ENCODE results near the gene HTR6. TPM values are rescaled to one million over a fixed set of nuclear protein-coding genes. Genes with fewer than 3 reads are reported as not detected.

Gene HTR6
- total RNA-seq, 1 experiment from 2014 or later = not detected

GRCh38 chr1:19623523-19623922, 41.2 kb upstream of the HTR6 start:
- Histone ChIP-seq H3K79me2 (ENCODE audit: low read depth) (peaks cover 7% of the 10 kb centered on the region; the same call in 1 of the 2 replicates), H3K27ac (no peak overlapping the region), H3K27me3 (ENCODE audit: insufficient read depth, low read depth) (no peaks in the 10 kb centered on the region), H3K4me1 (replicated peaks; ENCODE audit: insufficient read depth) (no peaks in the 10 kb centered on the region), H3K4me2 (no peak overlapping the region), H3K4me3 (no peak overlapping the region), H2AFZ (no peak overlapping the region), H3K36me3 (ENCODE audit: low read depth) (no peaks in the 10 kb centered on the region), H3K9me3 (ENCODE audit: insufficient read depth, low read depth) (no peaks in the 10 kb centered on the region), H4K20me1 (ENCODE audit: insufficient read depth) (no peaks in the 10 kb centered on the region), H3K9me2 (ENCODE audit: insufficient read depth) (no peaks in the 10 kb centered on the region), H3F3A (ENCODE audit: insufficient read depth, low read depth) (no peaks in the 10 kb centered on the region)
- TF ChIP-seq EZH2 (IDR thresholded peaks at IDR 0.05; ENCODE audit: low read depth) = no peak
- TF ChIP-seq, protein P1, sequence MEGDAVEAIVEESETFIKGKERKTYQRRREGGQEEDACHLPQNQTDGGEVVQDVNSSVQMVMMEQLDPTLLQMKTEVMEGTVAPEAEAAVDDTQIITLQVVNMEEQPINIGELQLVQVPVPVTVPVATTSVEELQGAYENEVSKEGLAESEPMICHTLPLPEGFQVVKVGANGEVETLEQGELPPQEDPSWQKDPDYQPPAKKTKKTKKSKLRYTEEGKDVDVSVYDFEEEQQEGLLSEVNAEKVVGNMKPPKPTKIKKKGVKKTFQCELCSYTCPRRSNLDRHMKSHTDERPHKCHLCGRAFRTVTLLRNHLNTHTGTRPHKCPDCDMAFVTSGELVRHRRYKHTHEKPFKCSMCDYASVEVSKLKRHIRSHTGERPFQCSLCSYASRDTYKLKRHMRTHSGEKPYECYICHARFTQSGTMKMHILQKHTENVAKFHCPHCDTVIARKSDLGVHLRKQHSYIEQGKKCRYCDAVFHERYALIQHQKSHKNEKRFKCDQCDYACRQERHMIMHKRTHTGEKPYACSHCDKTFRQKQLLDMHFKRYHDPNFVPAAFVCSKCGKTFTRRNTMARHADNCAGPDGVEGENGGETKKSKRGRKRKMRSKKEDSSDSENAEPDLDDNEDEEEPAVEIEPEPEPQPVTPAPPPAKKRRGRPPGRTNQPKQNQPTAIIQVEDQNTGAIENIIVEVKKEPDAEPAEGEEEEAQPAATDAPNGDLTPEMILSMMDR (conservative IDR thresholded peaks at IDR 0.05) = no peak
- CTCF ChIA-PET = no interaction called here
- BruUV-seq (replicated peaks) = no TSS peak
- DNase-seq = no peak
- POLR2A ChIA-PET (ENCODE audit: unreplicated experiment) = no interaction called here
- intact Hi-C loops (cut with micrococcal nuclease; ENCODE audit: unreplicated experiment) = no loop called here

GRCh38 chr1:19625291-19625937, 39.3 kb upstream of the HTR6 start:
- H3K79me2 ChIP-seq (ENCODE audit: low read depth) = no peaks in the 10 kb centered on the region; the same call in 1 of the 2 replicates
- no peak overlapping the region for H3K27ac ChIP-seq
- H2AFZ ChIP-seq = no peak overlapping the region
- BruUV-seq (replicated peaks) = no TSS peak
- no peaks in the 10 kb centered on the region for H3K36me3 ChIP-seq (ENCODE audit: low read depth)
- no peak overlapping the region for H3K4me2 ChIP-seq
- H4K20me1 ChIP-seq (ENCODE audit: insufficient read depth) = no peaks in the 10 kb centered on the region
- DNase-seq = no peak
- ChIA-PET POLR2A (ENCODE audit: unreplicated experiment) (no interaction called here), CTCF (no interaction called here)
- TF ChIP-seq EZH2 (IDR thresholded peaks at IDR 0.05; ENCODE audit: low read depth) = no peak
- TF ChIP-seq, protein P1 (conservative IDR thresholded peaks at IDR 0.05) = no peak
- H3K9me3 ChIP-seq (ENCODE audit: insufficient read depth, low read depth) = no peaks in the 10 kb centered on the region
- H3F3A ChIP-seq (ENCODE audit: insufficient read depth, low read depth) = no peaks in the 10 kb centered on the region
- no peaks in the 10 kb centered on the region for H3K27me3 ChIP-seq (ENCODE audit: insufficient read depth, low read depth)
- H3K9me2 ChIP-seq (ENCODE audit: insufficient read depth) = no peaks in the 10 kb centered on the region
- intact Hi-C loops (cut with micrococcal nuclease; ENCODE audit: unreplicated experiment) = no loop called here
- H3K4me3 ChIP-seq = no peak overlapping the region
- H3K4me1 ChIP-seq (replicated peaks; ENCODE audit: insufficient read depth) = no peaks in the 10 kb centered on the region

- H3K27ac ChIP-seq = no peak overlapping the region
- H3K27me3 ChIP-seq (ENCODE audit: insufficient read depth, low read depth) = no peaks in the 10 kb centered on the region
- no peak for DNase-seq
- 0 out of 2 replicates have a peak, but pooled peaks cover 3% of the 10 kb centered on the region for H3F3A ChIP-seq (ENCODE audit: insufficient read depth, low read depth)
- H3K9me3 ChIP-seq (ENCODE audit: insufficient read depth, low read depth) = no peaks in the 10 kb centered on the region
- H4K20me1 ChIP-seq (ENCODE audit: insufficient read depth) = no peaks in the 10 kb centered on the region
- H3K4me1 ChIP-seq (replicated peaks; ENCODE audit: insufficient read depth) = no peaks in the 10 kb centered on the region
- no peak overlapping the region for H2AFZ ChIP-seq
- intact Hi-C loops (cut with micrococcal nuclease; ENCODE audit: unreplicated experiment) = no loop called here
- CTCF ChIA-PET = no interaction called here
- H3K4me2 ChIP-seq = no peak overlapping the region
- POLR2A ChIA-PET (ENCODE audit: unreplicated experiment) = no interaction called here
- no peaks in the 10 kb centered on the region for H3K79me2 ChIP-seq (ENCODE audit: low read depth)
- H3K36me3 ChIP-seq (ENCODE audit: low read depth) = no peaks in the 10 kb centered on the region
- H3K9me2 ChIP-seq (ENCODE audit: insufficient read depth) = no peaks in the 10 kb centered on the region
- no peak overlapping the region for H3K4me3 ChIP-seq
- no TSS peak for BruUV-seq (replicated peaks)
- TF ChIP-seq, protein P1 (conservative IDR thresholded peaks at IDR 0.05) = no peak
- TF ChIP-seq EZH2 (IDR thresholded peaks at IDR 0.05; ENCODE audit: low read depth) = no peak
These were observed 35.8 kb upstream of the HTR6 start for GRCh38 chr1:19628879-19629278.

All from PC-9 (cell line).